ENCODE measurements around the gene APBB2.

DNA sequence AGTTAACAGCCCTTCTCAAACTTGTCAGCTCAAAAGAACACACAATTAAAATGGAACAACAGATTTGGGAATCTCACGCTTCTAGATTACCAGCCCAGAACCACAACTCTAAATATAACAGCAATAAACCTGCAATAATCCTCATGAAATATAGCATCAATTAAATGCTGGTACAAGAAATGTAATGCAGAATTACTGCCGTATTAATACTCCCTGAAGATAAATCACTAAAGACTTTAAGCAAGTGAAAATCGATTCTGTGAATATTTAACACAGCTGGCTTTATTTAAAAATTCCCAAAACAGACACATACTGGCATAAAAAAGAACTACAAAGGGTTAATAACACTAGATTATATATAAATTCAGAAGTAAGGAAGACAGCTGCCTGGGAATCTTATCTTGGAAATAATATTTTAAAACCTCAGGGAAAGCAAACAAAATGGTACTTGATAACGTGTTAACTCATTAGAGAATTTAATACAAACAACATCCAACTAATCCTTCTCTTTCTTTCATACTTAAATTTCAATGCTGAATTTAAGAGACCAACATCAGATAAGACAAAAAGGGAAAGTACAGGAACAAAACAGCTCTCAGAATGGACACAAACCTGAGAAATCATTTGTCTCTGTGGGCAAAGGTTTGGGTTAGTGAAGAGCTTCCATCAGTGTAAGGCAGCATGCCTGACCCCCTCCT, 34.7 kb downstream of the APBB2 start:
- TF ChIP-seq ZNF565 (CRISPR knock-in tag; conservative IDR thresholded peaks at IDR 0.05; ENCODE audit: low read depth) (no peak), ESRRG (CRISPR knock-in tag; IDR thresholded peaks at IDR 0.05) (no peak), CREB5 (CRISPR knock-in tag; IDR thresholded peaks at IDR 0.05; ENCODE audit: low read depth) (no peak), TSHZ2 (CRISPR knock-in tag; IDR thresholded peaks at IDR 0.05) (no peak), PATZ1 (CRISPR knock-in tag; IDR thresholded peaks at IDR 0.05; ENCODE audit: borderline replicate concordance) (no peak)

Measured in SK-N-SH treated with all-trans-retinoic acid at 6 μM for 48 hours (cell line).